MCF 10A (cell line): ENCODE data around the gene FAM219A. TPM values are rescaled to one million over a fixed set of nuclear protein-coding genes. Genes with fewer than 3 reads are reported as not detected.

Experiments
- BruUV-seq: library from RNA; stranded (reverse); fragments of 400-500 nt; replicated peaks from 2 replicates; lab custom pipeline; 2021; lab: Mats Ljungman, UMichigan
- CTCF ChIA-PET: fragments of 300-600 bp; sonication (Branson Sonifier 250); formaldehyde crosslinking; extraction: SDS; loops from one replicate; lab custom pipeline; 2021; ENCODE audit warnings: antibody characterized with exemption, inconsistent platforms; lab: Yijun Ruan, JAX
- POLR2A ChIA-PET: fragments of 300-600, 350-650 bp; sonication (Branson Sonifier 250); formaldehyde crosslinking; extraction: SDS; loops from one replicate; lab custom pipeline; 2020; ENCODE audit warnings: antibody characterized with exemption, inconsistent platforms; lab: Yijun Ruan, JAX
- DNase-seq: peaks from one replicate; pipeline ENCODE4 v3.0.0-alpha.2; 2018; ENCODE audit not compliant: unreplicated experiment
- H3K27ac Mint-ChIP-seq: one replicate; pipeline ENCODE4 v1.8.0; 2022; ENCODE audit warnings: mild to moderate bottlenecking, low read depth, mixed read lengths; ENCODE audit not compliant: unreplicated experiment
- H3K27me3 Mint-ChIP-seq: one replicate; pipeline ENCODE4 v1.8.0; 2022; ENCODE audit warnings: mixed read lengths; ENCODE audit not compliant: insufficient read depth, unreplicated experiment
- H3K36me3 Mint-ChIP-seq: one replicate; pipeline ENCODE4 v1.8.0; 2022; ENCODE audit warnings: mild to moderate bottlenecking, moderate library complexity, mixed read lengths; ENCODE audit not compliant: insufficient read depth, unreplicated experiment
- H3K4me1 Mint-ChIP-seq: one replicate; pipeline ENCODE4 v1.8.0; 2022; ENCODE audit warnings: mixed read lengths; ENCODE audit not compliant: insufficient read depth, unreplicated experiment
- H3K4me3 Mint-ChIP-seq: one replicate; pipeline ENCODE4 v1.8.0; 2022; ENCODE audit warnings: mild to moderate bottlenecking, moderate library complexity, mixed read lengths; ENCODE audit not compliant: unreplicated experiment
- H3K9me3 Mint-ChIP-seq: one replicate; pipeline ENCODE4 v1.8.0; 2022; ENCODE audit warnings: mixed read lengths; ENCODE audit not compliant: unreplicated experiment
- CTCF ChIP-seq: fragments of 200-600 bp; IDR thresholded peaks from one replicate; pipeline ENCODE4 v1.8.0; 2022; ENCODE audit warnings: antibody characterized with exemption, mild to moderate bottlenecking; ENCODE audit not compliant: unreplicated experiment
- intact Hi-C: fragments of 100-400 bp; cut with micrococcal nuclease; formaldehyde crosslinking; loops from 2 replicates; pipeline ENCODE4 v1.14.1; 2022
- total RNA-seq: library from RNA; stranded (reverse); gene quantifications from 2 replicates; pipeline ENCODE4 v1.2.3, GENCODE V29; 2022

The FAM219A gene
- total RNA-seq, 1 experiment from 2014 or later, result 19.3 TPM

DNA sequence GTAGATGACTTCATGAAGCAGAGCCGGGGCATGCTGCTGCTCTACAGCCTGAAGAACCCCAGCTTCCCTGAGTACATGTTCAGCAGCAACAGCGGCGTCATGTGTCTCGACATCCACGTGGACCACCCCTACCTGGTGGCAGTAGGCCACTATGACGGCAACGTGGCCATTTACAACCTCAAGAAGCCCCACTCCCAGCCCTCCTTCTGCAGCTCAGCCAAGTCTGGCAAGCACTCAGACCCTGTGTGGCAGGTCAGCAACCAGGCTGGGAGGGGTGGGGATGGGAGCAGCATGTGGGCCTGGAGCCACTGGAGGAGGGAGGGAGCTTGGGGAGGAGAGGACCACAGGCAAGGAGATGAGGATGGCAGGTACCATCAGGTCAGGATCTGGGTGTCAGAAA, 48.3 kb upstream of the FAM219A start:
- Mint-ChIP-seq H3K27ac (no peak overlapping the region), H3K4me3 (no peak overlapping the region), H3K4me1 (no peaks in the 10 kb centered on the region), H3K36me3 (peaks cover 10% of the 10 kb centered on the region), H3K27me3 (peaks cover 11% of the 10 kb centered on the region), H3K9me3 (no peaks in the 10 kb centered on the region)
- DNase-seq, result no peak
- TF ChIP-seq CTCF, result no peak
- CTCF ChIA-PET, result interaction anchor here (0.5 to 1.0 kb wide), 6 partner anchors 12 to 629 kb away, joined by 3 to 5 read pairs (median 4); no protein-coding TSS in a partner anchor
- POLR2A ChIA-PET, result no interaction called here
- intact Hi-C loops, result no loop called here
- no TSS peak for BruUV-seq

DNA sequence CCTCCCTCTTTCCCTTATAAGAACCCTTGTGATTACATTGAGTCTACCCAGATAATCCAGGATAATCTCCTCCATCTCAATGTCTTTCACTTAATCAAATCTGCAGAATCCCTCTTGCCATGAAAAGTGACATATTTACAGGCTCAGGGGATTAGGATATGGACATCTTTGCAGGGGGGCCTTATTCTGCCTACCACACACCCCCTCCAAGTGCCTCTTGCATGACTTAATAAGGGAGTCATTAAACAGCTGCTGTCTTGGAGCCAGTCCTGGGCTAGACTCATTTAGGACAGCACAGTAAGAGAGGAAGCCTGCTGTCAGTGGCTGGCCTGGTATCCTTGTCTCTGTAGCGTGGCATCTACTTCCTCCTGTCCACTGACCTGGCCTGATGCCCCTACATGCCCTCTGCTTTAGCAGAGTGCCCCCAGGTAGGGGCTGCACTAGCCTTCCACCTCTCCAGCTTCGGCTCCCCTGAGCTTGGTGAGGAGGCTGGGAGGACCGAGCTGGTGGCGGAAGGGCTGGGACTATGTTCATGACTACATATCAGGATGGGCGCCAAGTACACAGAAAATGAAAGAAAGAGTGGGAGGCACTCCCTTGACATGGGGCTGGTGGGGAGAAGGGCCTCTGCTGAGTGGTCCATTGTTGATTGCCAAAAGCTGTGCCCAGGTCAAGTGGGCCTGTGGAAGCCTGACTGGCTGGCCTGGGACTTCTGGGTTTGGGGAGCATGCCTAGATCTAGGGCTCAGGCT, 47.2 kb upstream of the FAM219A start:
- BruUV-seq, result no TSS peak
- Mint-ChIP-seq H3K27me3 (peaks cover 11% of the 10 kb centered on the region), H3K27ac (no peak overlapping the region), H3K4me3 (no peak overlapping the region), H3K36me3 (peaks cover 4% of the 10 kb centered on the region), H3K4me1 (no peaks in the 10 kb centered on the region), H3K9me3 (no peaks in the 10 kb centered on the region)
- intact Hi-C loops, result no loop called here
- POLR2A ChIA-PET, result no interaction called here
- CTCF ChIA-PET, result interaction anchor here (0.9 to 1.2 kb wide), 3 partner anchors 12 to 173 kb away, joined by 3 read pairs; no protein-coding TSS in a partner anchor
- TF ChIP-seq CTCF, result no peak
- DNase-seq, result no peak

DNA sequence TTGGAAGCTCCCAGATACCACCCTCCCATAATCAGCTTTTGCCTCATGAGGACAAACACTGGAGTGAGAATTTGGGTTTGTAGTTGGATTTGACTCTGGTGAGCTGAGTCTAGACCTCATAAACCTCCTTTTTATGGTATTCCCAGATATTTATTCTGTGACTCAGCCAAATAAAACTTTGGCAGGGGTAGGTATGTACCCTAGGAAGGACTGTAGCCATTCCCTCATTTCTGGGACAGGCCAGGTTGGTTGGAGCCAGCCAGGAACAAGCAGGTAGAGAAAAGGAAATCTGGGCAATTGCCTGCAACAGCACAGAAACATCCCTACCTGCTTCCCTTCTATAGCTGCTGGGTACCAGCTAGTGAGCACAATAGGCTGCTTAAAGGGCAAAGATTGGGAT, 45.0 kb upstream of the FAM219A start:
- Mint-ChIP-seq H3K27me3 (peaks cover 11% of the 10 kb centered on the region), H3K36me3 (no peaks in the 10 kb centered on the region), H3K9me3 (no peaks in the 10 kb centered on the region), H3K27ac (no peak overlapping the region), H3K4me3 (no peak overlapping the region), H3K4me1 (peaks cover 7% of the 10 kb centered on the region)
- DNase-seq, result no peak
- intact Hi-C loops, result no loop called here
- TF ChIP-seq CTCF, result no peak
- CTCF ChIA-PET, result interaction anchor here (0.6 to 6.6 kb wide), 9 partner anchors 14 to 1038 kb away, joined by 3 to 88 read pairs (median 4); no protein-coding TSS in a partner anchor
- no TSS peak for BruUV-seq
- POLR2A ChIA-PET, result no interaction called here

DNA sequence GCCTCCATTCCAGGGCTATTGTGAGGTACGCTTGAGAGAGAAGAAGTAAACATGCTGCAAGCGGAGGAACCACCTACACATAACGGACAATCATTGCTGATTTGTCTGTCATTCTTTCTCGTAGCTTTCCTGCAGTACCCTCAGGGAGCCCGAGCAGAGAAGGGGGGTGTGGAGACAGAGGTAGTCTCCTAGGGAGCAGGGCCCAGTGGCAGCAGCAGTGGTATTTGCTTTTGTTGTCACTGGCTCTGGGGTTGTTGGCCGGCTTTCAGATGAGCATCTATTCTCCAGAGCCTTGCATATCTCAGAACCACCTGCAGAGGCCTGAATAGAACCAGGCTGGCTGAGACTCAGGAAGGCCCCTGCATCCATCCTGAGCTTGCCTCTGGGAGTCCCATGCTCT, 44.5 kb upstream of the FAM219A start:
- BruUV-seq, result no TSS peak
- ChIA-PET CTCF (interaction anchor here (0.6 to 6.6 kb wide), 9 partner anchors 20 to 171 kb away, joined by 3 to 88 read pairs (median 27); partner anchors contain the start of gene ENHO), POLR2A (no interaction called here)
- Mint-ChIP-seq H3K9me3 (no peaks in the 10 kb centered on the region), H3K27ac (no peak overlapping the region), H3K27me3 (peaks cover 11% of the 10 kb centered on the region), H3K4me1 (peaks cover 7% of the 10 kb centered on the region), H3K4me3 (no peak overlapping the region), H3K36me3 (no peaks in the 10 kb centered on the region)
- TF ChIP-seq CTCF, result no peak
- intact Hi-C loops, result no loop called here
- no peak for DNase-seq
